SHP77 (cell line): Measurements from ENCODE around the gene HOXA10.

ENCODE experiments used
- DNase-seq, 2 experiments: peaks; one replicate each; lab custom pipeline; 2025; lab: John Stamatoyannopoulos, UW

HOXA10 gene

DNA sequence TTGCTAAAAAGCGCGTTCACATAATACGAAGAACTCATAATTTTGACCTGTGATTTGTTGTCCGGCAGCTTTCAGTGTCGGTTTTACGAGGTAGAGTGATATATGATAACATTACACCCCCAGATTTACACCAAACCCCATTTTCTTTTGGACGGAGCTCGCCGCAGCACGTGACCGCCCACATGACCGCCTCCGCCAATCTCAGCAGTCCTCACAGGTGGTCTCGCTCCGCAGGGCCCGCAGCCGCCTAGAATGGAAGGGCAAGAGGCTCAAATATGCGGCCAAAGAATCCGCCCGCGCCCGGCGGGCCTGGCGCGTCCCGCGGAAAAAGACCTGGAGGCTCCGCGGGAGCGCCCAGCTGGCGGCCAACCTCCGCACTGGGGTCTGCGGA is 17.6 kb downstream of the HOXA10 start, which contains the start of gene HOXA7:
HOXA7 (minus strand) TSS at position 168 of the 391 bp plus-strand sequence; CDS start at position 38, 130 bp downstream.
- DNase-seq, result no peak

DNA sequence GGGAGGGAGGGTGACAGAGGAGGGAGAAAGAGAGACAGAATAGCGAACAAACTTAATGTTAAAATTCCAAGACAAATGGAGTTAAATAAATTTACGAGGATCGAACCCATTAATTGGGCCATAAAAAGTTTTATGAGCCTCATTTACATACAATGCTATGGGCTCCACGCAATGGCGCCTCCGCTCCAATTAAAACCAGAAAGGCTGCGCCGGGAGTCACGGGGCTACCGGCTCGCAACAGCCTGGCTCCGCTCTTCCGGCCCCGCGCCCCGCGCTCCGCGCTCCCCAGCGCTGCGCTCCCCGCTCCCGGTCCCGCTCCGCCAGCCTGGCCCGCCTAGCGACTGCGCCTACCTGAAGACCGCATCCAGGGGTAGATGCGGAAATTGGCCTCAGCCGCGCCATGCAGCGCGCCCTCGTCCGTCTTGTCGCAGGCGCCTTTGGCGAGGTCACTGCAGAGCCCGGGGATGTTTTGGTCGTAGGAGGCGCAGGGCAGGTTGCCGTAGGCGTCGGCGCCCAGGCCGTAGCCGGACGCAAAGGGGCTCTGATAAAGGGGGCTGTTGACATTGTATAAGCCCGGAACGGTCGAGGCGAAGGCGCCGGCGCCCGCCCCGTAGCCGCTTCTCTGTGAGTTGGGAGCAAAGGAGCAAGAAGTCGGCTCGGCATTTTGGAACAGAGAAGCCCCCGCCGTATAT is 18.2 kb downstream of the HOXA10 start:
- no peak for DNase-seq

DNA sequence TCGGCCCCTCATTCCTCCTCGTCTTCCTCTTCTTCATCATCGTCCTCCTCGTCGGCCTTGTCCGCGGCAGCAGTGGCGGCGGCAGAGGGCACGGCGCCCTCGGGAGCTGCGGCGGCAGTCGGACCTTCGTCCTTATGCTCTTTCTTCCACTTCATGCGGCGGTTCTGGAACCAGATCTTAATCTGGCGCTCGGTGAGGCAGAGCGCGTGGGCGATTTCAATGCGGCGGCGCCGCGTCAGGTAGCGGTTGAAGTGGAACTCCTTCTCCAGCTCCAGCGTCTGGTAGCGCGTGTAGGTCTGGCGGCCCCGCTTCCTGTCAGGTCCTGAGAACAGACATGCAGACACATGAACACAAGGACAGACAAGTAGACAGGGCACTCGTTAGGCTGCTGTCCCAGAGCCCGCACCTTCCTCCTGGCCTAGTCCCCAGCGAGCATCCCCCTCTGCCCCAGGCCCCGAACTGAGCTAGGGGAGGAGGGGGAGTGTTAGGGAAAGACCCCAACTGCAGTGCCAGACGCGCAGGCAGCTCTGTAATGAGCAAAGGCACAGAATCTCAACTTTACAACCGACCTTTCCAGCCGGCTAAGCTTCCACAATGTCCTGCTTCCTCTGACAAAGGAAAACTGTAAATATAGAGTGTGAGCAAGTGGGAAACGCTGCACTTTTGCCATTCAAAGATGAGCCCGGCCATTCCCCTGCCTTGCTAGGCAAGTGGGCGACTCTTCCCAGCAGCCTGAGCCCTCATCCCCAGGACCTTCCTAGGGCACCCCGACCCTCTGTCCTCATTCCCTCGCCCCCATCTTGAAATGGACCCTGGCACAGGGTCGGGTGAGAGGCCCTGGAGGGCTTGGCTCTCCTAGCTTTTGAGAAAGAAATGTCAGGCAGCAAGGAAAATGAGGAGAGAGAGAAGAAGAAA is 19.0 kb downstream of the HOXA10 start:
- DNase-seq, result no peak

DNA sequence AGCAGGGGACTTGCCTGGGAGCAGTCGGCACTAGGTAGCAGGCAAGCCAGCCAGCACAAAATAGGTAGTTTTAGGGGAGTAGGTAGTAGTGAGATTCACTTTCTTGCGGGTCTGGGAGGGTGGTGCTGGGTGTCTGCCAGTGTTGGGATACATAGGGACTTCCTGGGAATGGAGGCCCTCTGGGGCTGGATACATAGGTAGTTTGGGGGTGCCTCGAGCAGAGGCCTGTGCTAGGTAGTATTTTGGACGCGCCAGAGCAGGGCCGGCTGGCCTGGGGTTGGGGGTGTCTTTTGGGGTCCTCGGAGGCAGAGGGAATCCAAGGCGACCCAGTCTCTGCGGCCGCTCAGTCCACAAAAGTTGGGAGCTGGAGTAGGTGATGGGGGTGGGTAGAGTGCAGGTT is 19.8 kb downstream of the HOXA10 start:
- no peak for DNase-seq

DNA sequence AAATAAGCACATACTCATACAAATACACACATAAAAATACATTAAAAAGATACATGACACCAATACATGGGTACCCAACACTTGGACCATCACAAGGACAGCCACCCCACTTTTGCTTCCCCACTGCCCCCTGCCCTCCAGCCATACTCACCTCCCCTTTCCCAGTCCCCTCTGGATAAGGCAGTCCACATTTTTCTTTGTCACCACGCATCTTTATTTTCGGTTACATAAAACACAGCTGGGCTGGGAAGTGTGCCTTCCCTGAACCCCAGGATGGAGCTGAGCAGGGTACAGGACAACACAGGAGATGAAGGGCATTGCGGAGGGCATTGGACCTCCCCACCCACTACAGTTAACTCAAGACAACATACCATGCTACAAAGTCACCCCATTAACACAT is 20.6 kb downstream of the HOXA10 start:
- DNase-seq, result no peak

GRCh38 chr7:27152816-27153442 is 21.2 kb downstream of the HOXA10 start:
- DNase-seq, result no peak

DNA sequence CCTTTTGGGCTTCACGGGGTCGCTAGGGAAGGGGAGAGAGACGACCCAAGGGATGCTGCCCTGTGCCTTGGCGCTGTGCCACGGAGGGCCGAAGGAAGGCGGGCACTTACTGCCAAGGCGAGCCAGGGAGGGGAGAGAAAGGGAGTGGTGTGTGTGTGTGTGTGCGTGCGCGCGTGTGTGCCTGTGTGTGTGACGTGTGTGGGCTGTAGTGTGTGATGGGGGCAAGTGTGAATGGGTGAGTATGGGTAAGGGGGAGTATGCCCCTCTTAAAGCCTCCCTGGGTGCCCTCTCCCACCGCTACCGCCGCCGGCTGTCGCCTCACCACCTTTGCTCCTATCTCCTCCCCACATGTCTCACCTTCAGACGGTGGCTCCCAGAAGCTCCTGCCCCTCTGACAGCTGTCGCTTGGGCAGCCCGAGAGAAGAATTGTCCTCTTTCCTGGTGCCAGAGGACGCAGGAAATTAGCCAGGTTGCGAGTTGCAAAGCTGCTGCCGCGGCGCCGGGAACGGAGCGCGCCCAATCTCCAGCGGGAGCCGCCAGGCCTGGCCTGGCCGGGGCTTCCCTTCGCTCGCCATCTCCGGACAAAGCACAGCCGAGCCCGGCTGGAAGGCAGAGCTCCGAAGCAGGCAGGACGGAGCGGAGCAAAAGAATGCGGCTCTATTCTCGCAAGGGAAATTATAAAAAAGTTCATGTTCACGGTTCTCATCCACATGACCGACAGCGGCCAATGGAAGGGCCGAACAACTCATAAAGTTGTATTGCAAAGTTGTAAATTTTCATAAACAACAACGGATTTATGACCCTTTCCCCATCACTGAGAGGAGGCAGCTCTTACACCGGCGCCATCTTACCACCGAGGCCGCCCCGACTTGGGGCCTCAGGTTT is 21.9 kb downstream of the HOXA10 start, which contains the start of gene HOXA3:
HOXA3 (minus strand) TSS at position 653 of the 885 bp plus-strand sequence. CDS start 41,943 bp downstream, outside the sequence.
- no peak for DNase-seq

DNA sequence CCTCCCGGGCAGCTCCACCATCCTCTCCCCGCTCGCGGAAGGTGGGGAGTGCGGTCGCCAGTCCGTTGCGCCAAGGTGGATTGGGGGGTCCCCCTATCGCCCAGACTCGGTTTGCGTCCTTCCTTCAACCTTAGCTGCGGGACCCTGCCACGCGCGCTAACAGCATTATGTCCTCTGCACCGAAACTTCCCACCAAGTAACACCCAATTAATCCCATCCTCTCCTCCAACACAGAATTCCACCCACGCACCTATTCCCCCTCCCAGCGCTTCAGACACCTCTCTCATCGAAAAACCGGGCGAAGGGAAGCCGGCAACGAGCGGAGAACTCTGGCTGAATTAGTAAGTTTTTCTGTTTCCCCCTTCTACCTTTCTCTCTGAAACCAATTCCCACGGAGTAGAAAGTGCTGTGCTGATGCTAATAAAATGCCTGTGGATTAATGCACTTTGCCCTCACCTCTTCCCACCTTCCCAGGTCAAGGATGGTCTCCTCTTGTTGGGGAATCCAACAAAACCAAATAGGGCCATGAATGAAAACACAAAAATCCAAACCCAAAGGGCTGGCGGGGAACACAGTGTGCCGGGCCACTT is 22.7 kb downstream of the HOXA10 start:
- DNase-seq, result no peak

GRCh38 chr7:27150568-27151340 is 23.4 kb downstream of the HOXA10 start:
- peak in 1 of 2 experiments; percentile 47 for DNase-seq

DNA sequence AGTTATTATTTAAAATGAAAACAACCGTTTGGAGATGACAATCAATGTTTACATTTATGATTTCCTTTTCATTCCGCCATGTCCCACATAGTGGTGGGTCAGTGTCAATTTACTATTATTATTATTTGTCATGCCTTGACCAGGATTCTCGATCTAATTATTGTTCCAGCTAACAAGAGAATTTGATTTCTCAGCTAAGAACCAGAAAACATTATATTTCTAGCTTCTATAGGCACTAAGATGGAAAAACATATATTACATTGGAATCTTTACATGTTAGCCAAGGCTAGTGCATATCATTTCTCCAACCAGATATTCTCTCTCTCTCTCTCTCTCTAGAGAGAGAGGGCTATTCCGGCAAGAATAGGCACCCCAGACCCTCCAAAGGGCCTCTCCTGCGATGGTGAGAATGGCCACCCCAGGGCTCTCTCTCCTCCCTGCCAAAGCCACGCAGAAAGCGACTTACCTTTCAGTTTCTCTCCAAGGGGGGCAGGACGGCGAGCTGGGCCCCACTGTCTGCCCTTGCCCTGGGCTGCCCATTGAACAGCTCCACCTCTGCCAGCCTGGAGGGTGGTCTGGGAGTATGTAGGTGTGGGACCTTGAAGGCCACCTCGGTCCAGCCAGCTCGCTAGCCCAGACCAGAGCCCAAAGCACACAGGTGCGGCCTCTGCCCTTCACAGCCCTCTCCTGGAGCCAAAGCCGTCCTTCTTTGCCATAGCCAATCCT is 24.1 kb downstream of the HOXA10 start:
- DNase-seq, result no peak

DNA sequence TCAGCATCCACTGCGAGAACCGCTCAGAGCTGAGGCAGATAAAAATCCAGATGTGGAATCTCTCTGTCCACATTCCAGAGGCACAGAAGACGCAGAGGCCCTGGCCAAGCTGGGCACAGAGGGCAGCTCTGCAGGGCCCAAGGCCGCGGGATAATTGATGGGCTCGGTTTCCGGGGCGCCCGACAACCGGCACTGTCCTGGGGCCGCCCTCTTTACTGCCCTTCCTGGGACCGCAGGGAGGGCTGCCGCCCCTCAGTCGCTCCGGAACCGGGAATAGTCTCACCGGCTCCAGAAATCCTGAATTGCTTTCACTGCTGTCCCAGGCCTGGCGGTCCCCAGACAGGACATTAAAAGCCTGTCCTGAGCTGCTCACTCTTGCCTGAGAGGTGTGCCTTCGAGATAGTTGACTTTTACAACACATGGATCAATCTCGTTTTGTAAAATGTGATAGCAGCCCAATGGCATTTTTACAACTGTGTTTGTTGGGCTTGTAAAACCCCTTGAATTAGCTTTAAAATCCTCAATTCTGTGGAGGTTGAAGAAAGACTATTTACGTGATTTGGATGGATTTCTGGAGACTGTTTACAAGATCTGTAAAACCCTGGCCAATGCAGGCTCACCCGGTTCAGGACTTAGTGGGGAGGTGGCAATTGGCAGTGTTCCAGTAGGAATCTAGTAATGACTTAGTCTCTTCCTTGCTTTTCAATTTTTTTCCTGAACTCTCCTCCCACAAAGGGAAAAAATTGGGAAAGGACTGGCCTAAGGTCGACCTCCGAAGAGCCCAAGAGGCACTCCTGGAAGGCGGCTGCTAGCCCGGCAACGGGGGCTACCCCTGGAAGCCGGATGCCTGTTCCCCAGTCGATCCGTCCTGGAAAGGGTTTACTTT is 25.1 kb downstream of the HOXA10 start:
- no peak for DNase-seq

DNA sequence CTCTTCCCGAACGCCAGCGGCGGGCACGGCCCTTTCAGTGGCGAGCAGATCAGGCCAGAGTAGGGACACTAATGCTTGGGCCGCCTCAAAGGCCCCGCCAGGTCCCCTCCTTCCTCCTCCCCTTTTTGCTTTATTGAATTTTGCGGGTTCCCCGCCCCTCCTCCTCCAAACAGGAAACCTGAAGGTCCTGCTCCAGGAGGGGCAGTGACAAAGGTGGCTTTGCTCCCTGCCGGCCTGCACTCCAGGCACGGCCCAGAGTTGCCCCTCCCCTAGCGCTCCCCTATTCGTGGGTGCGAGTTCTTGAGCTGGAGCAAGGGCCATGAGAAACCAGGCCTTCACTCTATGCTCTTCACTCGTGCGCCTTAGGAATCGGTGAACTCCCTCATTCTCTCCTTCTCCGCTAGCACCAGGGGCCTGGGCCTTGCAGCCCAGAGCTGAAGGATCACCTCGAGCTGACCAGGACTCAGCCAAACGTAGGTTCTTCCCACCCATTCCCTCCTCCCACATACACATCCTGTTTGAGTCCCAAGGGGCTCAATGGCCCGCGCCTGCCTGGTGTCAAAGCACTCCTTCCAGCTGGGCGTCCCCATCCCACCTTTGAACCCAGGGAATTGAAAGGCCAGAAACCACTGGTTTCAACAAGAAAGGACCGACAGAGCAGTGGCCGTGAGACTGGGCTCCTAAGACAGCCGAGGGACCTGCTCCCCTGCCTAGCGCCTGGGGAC is 25.9 kb downstream of the HOXA10 start:
- no peak for DNase-seq

DNA sequence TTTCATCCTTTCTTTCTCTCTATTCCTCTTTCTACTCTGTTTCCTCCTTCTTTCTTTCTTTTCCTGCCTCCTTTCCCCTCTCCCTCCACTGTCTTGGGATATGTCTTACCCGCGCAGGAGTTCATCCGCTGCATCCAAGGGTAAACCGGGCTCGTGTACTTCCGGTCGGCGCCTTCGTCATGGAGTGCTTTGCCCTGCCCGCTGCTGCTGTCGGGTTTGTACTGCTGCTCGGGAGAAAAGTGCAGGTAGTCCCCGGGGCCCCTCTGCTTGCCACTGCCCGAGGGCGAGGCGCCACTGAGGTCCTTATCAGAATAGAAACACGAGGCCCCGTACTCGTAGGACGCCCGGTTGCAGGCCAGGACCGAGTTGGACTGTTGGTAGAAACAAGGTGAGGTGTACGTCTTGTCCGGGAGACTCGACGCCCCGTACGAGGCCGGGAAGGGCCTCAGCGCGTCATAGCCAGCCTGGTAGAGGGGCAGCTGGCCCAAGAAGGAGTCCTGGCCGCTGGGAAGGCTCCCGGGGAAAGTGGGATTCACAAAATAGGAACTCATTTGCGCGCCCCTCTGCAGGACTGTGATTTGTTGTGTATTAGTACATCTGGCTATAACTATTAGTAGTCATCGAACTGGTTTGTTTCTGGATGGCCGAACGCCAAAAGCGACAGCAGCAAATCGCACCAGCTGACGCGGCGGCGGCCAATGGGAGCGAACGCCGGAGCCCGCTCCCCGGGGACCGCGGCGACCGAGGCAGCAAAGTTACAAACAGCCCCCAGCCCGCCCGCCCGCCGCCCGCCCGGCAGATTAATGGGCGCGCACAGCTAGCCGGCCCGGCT is 26.7 kb downstream of the HOXA10 start, which contains the start of gene HOXA6:
HOXA6 (minus strand) TSS at position 576 of the 832 bp plus-strand sequence; CDS start at position 551, 25 bp downstream.
- DNase-seq, result no peak

GRCh38 chr7:27146491-27147198 is 27.5 kb downstream of the HOXA10 start:
- no peak for DNase-seq

- DNase-seq, result no peak
These were observed 28.2 kb downstream of the HOXA10 start for GRCh38 chr7:27145914-27146412.
